H7 (cell line): ENCODE results near the gene SWAP70. TPM values are rescaled to one million over a fixed set of nuclear protein-coding genes. Genes with fewer than 3 reads are reported as not detected.

Experiments
- DNase-seq: peaks from one replicate; pipeline ENCODE4 v3.0.0; 2012
- H3K27me3 ChIP-seq: 2 replicates; pipeline ENCODE4 v1.6.0; 2011; ENCODE audit warnings: mild to moderate bottlenecking, low read length; ENCODE audit not compliant: control insufficient read depth, insufficient read depth
- H3K36me3 ChIP-seq: replicated peaks from 2 replicates; pipeline ENCODE4 v1.5.1; 2011; ENCODE audit warnings: low read length; ENCODE audit not compliant: control insufficient read depth, insufficient read depth
- H3K4me3 ChIP-seq: 2 replicates; pipeline ENCODE4 v1.5.1; 2011; ENCODE audit warnings: low read depth, mild to moderate bottlenecking, control low read depth, low read length, moderate library complexity; ENCODE audit not compliant: insufficient read depth
- total RNA-seq: library from RNA; depleted of rRNA; stranded (reverse); fragments of >200 nt; shearing (Covaris generic); gene quantifications from 2 replicates; pipeline ENCODE4 v1.2.3, GENCODE V29; 2014

SWAP70 gene
- total RNA-seq, 1 experiment from 2014 or later = 18.5 TPM

- Histone ChIP-seq H3K27me3 (no peaks in the 10 kb centered on the region), H3K4me3 (no peak overlapping the region), H3K36me3 (no peaks in the 10 kb centered on the region)
- DNase-seq = no peak
Measured at GRCh38 chr11:9771071-9771511, 107.2 kb downstream of the SWAP70 start.

GRCh38 chr11:9772218-9772617, 108.3 kb downstream of the SWAP70 start:
- no peaks in the 10 kb centered on the region for H3K27me3 ChIP-seq
- no peak for DNase-seq
- H3K36me3 ChIP-seq = no peaks in the 10 kb centered on the region

GRCh38 chr11:9773524-9773923, 109.6 kb downstream of the SWAP70 start:
- no peaks in the 10 kb centered on the region for H3K36me3 ChIP-seq
- no peaks in the 10 kb centered on the region for H3K27me3 ChIP-seq
- DNase-seq = no peak
- H3K4me3 ChIP-seq = no peak overlapping the region

More at GRCh38 chr11:9772218-9772617, 108.3 kb downstream of the SWAP70 start:
- H3K4me3 ChIP-seq = no peak overlapping the region

GRCh38 chr11:9774109-9774508, 110.2 kb downstream of the SWAP70 start:
- H3K36me3 ChIP-seq = no peaks in the 10 kb centered on the region
- no peaks in the 10 kb centered on the region for H3K27me3 ChIP-seq
- DNase-seq = no peak
- H3K4me3 ChIP-seq = no peak overlapping the region

GRCh38 chr11:9774591-9775397, 110.9 kb downstream of the SWAP70 start:
- Histone ChIP-seq H3K36me3 (peaks cover 2% of the 10 kb centered on the region; the same call in 1 of the 2 replicates), H3K4me3 (no peak overlapping the region), H3K27me3 (no peaks in the 10 kb centered on the region)
- no peak for DNase-seq

- H3K36me3 ChIP-seq = peaks cover 7% of the 10 kb centered on the region
- no peaks in the 10 kb centered on the region for H3K27me3 ChIP-seq
- H3K4me3 ChIP-seq = no peak overlapping the region
- peak; percentile 72 for DNase-seq
Measured at GRCh38 chr11:9775398-9775779, 111.5 kb downstream of the SWAP70 start.

GRCh38 chr11:9776203-9776602, 112.3 kb downstream of the SWAP70 start:
- peaks cover 9% of the 10 kb centered on the region for H3K36me3 ChIP-seq
- H3K4me3 ChIP-seq = no peak overlapping the region
- no peaks in the 10 kb centered on the region for H3K27me3 ChIP-seq
- DNase-seq = no peak

GRCh38 chr11:9777066-9777465, 113.2 kb downstream of the SWAP70 start:
- Histone ChIP-seq H3K4me3 (no peak overlapping the region), H3K27me3 (no peaks in the 10 kb centered on the region), H3K36me3 (peaks cover 9% of the 10 kb centered on the region)
- DNase-seq = no peak

GRCh38 chr11:9777525-9777924, 113.6 kb downstream of the SWAP70 start:
- peaks cover 9% of the 10 kb centered on the region for H3K36me3 ChIP-seq
- H3K27me3 ChIP-seq = no peaks in the 10 kb centered on the region
- H3K4me3 ChIP-seq = no peak overlapping the region
- DNase-seq = no peak

- Histone ChIP-seq H3K27me3 (no peaks in the 10 kb centered on the region), H3K36me3 (peaks cover 12% of the 10 kb centered on the region), H3K4me3 (no peak overlapping the region)
- no peak for DNase-seq
Measured at GRCh38 chr11:9780929-9781328, 117.1 kb downstream of the SWAP70 start.

- no peak for DNase-seq
- H3K4me3 ChIP-seq = no peak overlapping the region
- peaks cover 23% of the 10 kb centered on the region for H3K36me3 ChIP-seq
- no peaks in the 10 kb centered on the region for H3K27me3 ChIP-seq
Measured at GRCh38 chr11:9783986-9784385, 120.1 kb downstream of the SWAP70 start.

- no peak for DNase-seq
- Histone ChIP-seq H3K36me3 (peaks cover 24% of the 10 kb centered on the region), H3K27me3 (no peaks in the 10 kb centered on the region), H3K4me3 (no peak overlapping the region)
Measured at GRCh38 chr11:9784602-9785315, 120.9 kb downstream of the SWAP70 start.

- Histone ChIP-seq H3K36me3 (peaks cover 17% of the 10 kb centered on the region), H3K27me3 (no peaks in the 10 kb centered on the region), H3K4me3 (no peak overlapping the region)
- no peak for DNase-seq
Measured at GRCh38 chr11:9787260-9787659, 123.4 kb downstream of the SWAP70 start.

- Histone ChIP-seq H3K36me3 (peaks cover 17% of the 10 kb centered on the region), H3K4me3 (no peak overlapping the region), H3K27me3 (no peaks in the 10 kb centered on the region)
- DNase-seq = no peak
Measured at GRCh38 chr11:9787981-9788521, 124.2 kb downstream of the SWAP70 start.

- peaks cover 14% of the 10 kb centered on the region for H3K36me3 ChIP-seq
- H3K4me3 ChIP-seq = no peak overlapping the region
- no peak for DNase-seq
- no peaks in the 10 kb centered on the region for H3K27me3 ChIP-seq
Measured at GRCh38 chr11:9789910-9790309, 126.0 kb downstream of the SWAP70 start.
